ENCODE data around the gene VWA2. TPM values are rescaled to one million over a fixed set of nuclear protein-coding genes. Genes with fewer than 3 reads are reported as not detected.

Gene VWA2
- total and polyA plus RNA-seq, 10 of the 15 experiments (the other 5 are each of a cell fraction or from before 2014, with no cell fraction given) = 0.03 TPM; not detected in 9

DNA sequence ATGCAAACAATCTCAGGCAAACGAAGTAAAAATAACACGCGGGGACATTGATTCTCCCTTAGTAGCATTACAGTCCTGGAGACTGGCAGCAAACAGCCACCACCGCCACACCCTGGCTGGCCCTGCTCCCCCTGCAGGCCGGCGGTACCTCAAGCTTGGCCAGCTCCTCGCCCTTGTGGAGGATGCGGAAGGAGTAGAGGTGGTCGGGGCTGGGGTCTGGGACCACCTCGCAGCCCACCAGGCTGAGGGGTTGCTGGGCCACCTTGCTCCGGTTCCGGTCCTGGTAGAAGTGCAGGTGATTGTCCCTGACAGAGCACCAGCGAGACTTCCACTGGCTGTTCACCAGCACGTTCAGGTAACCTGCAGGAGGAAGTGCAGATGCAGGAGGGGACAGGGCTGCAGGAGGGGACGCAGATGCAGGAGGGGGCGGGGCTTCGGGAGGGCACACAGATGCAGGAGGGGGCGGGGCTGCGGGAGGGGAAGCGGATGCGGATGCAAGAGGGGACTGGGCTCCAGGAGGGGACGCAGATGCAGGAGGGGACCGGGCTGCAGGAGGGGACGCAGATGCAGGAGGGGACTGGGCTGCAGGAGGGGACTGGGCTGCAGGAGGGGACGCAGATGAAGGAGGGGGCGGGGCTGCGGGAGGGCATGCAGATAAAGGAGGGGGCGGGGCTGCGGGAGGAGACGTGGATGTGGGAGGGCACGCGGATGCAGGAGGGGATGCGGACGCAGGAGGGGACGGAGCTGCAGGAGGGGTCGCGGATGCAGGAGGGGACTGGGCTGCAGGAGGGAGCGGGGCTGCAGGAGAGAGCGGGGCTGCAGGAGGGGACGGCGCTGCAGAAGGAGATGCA lies 65.7 kb downstream of the VWA2 start:
- POLR2A ChIA-PET = interaction anchor here (0.7 to 1.2 kb wide), 2 partner anchors 83 to 93 kb away, joined by 3 read pairs; no protein-coding TSS in a partner anchor
- Histone ChIP-seq H3K27ac (ENCODE audit: control insufficient read depth, insufficient read depth) (no peak overlapping the region), H3K79me2 (ENCODE audit: control insufficient read depth, insufficient read depth, low read length) (no peaks in the 10 kb centered on the region), H3K36me3 (ENCODE audit: control insufficient read depth in 2 of 2, insufficient read depth in 2 of 2, low read length in 1 of 2) (no peaks in the 10 kb centered on the region), H2AFZ (ENCODE audit: control insufficient read depth, low read depth, low read length) (peak overlapping the region; percentile 90), H3K9me3 (replicated peaks; ENCODE audit: control insufficient read depth, insufficient read depth, low read length) (no peaks in the 10 kb centered on the region), H3K9ac (ENCODE audit: control insufficient read depth, insufficient read depth, low read length) (peak overlapping the region; percentile 7; the same call in 1 of the 2 replicates), H3K4me1 (ENCODE audit: control insufficient read depth, insufficient read depth, low read length) (peaks cover 8% of the 10 kb centered on the region), H3K4me2 (ENCODE audit: control insufficient read depth, insufficient read depth) (peak overlapping the region; percentile 99), H3K27me3 (replicated peaks in 1 of 2; ENCODE audit: control insufficient read depth in 2 of 2, insufficient read depth in 2 of 2, low read length in 1 of 2) (no peaks in the 10 kb centered on the region; a peak in 1 of 4 replicates), H3K4me3 (peak overlapping the region; percentile 78), H4K20me1 (ENCODE audit: control insufficient read depth, insufficient read depth) (no peaks in the 10 kb centered on the region)
- in situ Hi-C loops (cut with MboI) = loop anchor here (5.0 to 25.0 kb wide), 4 partner anchors 92 to 820 kb away; no protein-coding TSS in a partner anchor
- intact Hi-C loops (cut with micrococcal nuclease; ENCODE audit: unreplicated experiment) = loop anchor here (1.0 to 5.0 kb wide), 7 partner anchors 133 to 824 kb away; no protein-coding TSS in a partner anchor
- ATAC-seq = peak; percentile 88
- SMC1A ChIA-PET (ENCODE audit: uncharacterized antibody, unreplicated experiment) = interaction anchor here (0.6 to 2.7 kb wide), 35 partner anchors 11 to 1111 kb away, joined by 3 to 30 read pairs (median 4); no protein-coding TSS in a partner anchor
- DNase-seq (ENCODE audit: low read depth, low spot score) = no peak
- TF ChIP-seq SPI1 (IDR thresholded peaks at IDR 0.05; ENCODE audit: borderline replicate concordance, insufficient read depth, low read depth, low read length) = peak; percentile 14; the same call in 1 of the 2 replicates
- TF ChIP-seq ASH2L (IDR thresholded peaks at IDR 0.05; ENCODE audit: borderline replicate concordance, low read depth) = no peak
- TF ChIP-seq DPF2 (IDR thresholded peaks at IDR 0.05) = 0 out of 2 replicates have a peak, but pooled peaks have one; percentile 22
- TF ChIP-seq, protein P1, sequence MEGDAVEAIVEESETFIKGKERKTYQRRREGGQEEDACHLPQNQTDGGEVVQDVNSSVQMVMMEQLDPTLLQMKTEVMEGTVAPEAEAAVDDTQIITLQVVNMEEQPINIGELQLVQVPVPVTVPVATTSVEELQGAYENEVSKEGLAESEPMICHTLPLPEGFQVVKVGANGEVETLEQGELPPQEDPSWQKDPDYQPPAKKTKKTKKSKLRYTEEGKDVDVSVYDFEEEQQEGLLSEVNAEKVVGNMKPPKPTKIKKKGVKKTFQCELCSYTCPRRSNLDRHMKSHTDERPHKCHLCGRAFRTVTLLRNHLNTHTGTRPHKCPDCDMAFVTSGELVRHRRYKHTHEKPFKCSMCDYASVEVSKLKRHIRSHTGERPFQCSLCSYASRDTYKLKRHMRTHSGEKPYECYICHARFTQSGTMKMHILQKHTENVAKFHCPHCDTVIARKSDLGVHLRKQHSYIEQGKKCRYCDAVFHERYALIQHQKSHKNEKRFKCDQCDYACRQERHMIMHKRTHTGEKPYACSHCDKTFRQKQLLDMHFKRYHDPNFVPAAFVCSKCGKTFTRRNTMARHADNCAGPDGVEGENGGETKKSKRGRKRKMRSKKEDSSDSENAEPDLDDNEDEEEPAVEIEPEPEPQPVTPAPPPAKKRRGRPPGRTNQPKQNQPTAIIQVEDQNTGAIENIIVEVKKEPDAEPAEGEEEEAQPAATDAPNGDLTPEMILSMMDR (IDR thresholded peaks at IDR 0.05 in 2 of 3, conservative IDR thresholded peaks at IDR 0.05 in 1 of 3; ENCODE audit: control insufficient read depth in 2 of 3, extremely low read depth in 1 of 3, insufficient read depth in 1 of 3, low read depth in 3 of 3, low read length in 3 of 3) = peak; percentile 45 to 69 (median 65)
- peak; percentile 50; the same call in 1 of the 2 replicates for TF ChIP-seq GATAD2B (conservative IDR thresholded peaks at IDR 0.05; ENCODE audit: low read depth)
- no peak for FAIRE-seq
- 5% methylated on average over 20 of the region's 41 CpGs for WGBS (ENCODE audit: insufficient coverage, insufficient replicate concordance, low lambda C conversion rate, missing lambda C conversion rate)
- BruUV-seq (replicated peaks) = no TSS peak
- CTCF ChIA-PET = interaction anchor here (0.6 to 3.3 kb wide), 58 partner anchors 8 to 825 kb away, joined by 3 to 58 read pairs (median 5); partner anchors contain the start of gene FHIP2A
- RAD21 ChIA-PET (ENCODE audit: unreplicated experiment) = interaction anchor here (0.8 to 2.5 kb wide), 33 partner anchors 18 to 825 kb away, joined by 3 to 40 read pairs (median 5); no protein-coding TSS in a partner anchor
